CD4-positive, CD25-positive, alpha-beta regulatory T cell (primary cell): ENCODE data around the gene TAP2. TPM values are rescaled to one million over a fixed set of nuclear protein-coding genes. Genes with fewer than 3 reads are reported as not detected.

Source experiments
- ATAC-seq, 2 donors: fragments of 150-1000 bp; cut with Tn5 transposase; one replicate each; pipeline ENCODE4 v1.10.0; 2021; ENCODE audit warnings: low read depth in 2 of 2, moderate number of reproducible peaks in 2 of 2, moderate library complexity in 1 of 2
- DNase-seq, 3 donors: peaks; one replicate each; pipeline versions ENCODE4 v3.0.0 to v3.0.0-alpha.2; 2012 to 2022; ENCODE audit warnings: mixed read lengths in 1 of 3
- H3K27ac ChIP-seq: one replicate; pipeline ENCODE4 v1.7.0; 2013; ENCODE audit warnings: mild to moderate bottlenecking, low read length; ENCODE audit not compliant: insufficient read depth, poor library complexity, severe bottlenecking
- H3K27me3 ChIP-seq: one replicate; pipeline ENCODE4 v1.7.0; 2013; ENCODE audit warnings: low read length; ENCODE audit not compliant: control insufficient read depth, insufficient read depth
- H3K36me3 ChIP-seq: one replicate; pipeline ENCODE4 v1.7.0; 2013; ENCODE audit warnings: mild to moderate bottlenecking, low read length, moderate library complexity; ENCODE audit not compliant: control insufficient read depth, insufficient read depth
- H3K4me1 ChIP-seq: 2 replicates; pipeline ENCODE4 v1.7.0; 2013; ENCODE audit warnings: mild to moderate bottlenecking, low read length; ENCODE audit not compliant: insufficient read depth, control insufficient read depth, poor library complexity, severe bottlenecking
- H3K4me3 ChIP-seq: one replicate; pipeline ENCODE4 v1.7.0; 2013; ENCODE audit warnings: low read depth, mild to moderate bottlenecking, low read length, moderate library complexity
- H3K9me3 ChIP-seq, 2 experiments: 1 replicate in 1 of 2; 2 replicates in 1 of 2; pipeline ENCODE4 v1.7.0; 2013; ENCODE audit warnings: low read length in 2 of 2, mild to moderate bottlenecking in 1 of 2, moderate library complexity in 1 of 2; ENCODE audit not compliant: control insufficient read depth in 2 of 2
- H3K27ac Mint-ChIP-seq, 3 donors: one replicate each; pipeline ENCODE4 v1.8.0; 2020 to 2022; ENCODE audit warnings: mild to moderate bottlenecking in 3 of 3, mixed read lengths in 3 of 3, moderate library complexity in 2 of 3
- H3K27me3 Mint-ChIP-seq: one replicate; pipeline ENCODE4 v1.8.0; 2022; ENCODE audit warnings: mild to moderate bottlenecking, mixed read lengths
- H3K36me3 Mint-ChIP-seq: one replicate; pipeline ENCODE4 v1.8.0; 2020; ENCODE audit warnings: mixed read lengths
- H3K4me1 Mint-ChIP-seq, 4 donors: one replicate each; pipeline ENCODE4 v1.8.0; 2020 to 2022; ENCODE audit warnings: mixed read lengths in 4 of 4, mild to moderate bottlenecking in 1 of 4
- H3K4me3 Mint-ChIP-seq, 4 donors: one replicate each; pipeline ENCODE4 v1.8.0; 2020 to 2022; ENCODE audit warnings: mild to moderate bottlenecking in 4 of 4, mixed read lengths in 4 of 4, moderate library complexity in 3 of 4
- H3K9me3 Mint-ChIP-seq, 7 donors: one replicate each; pipeline ENCODE4 v1.8.0; 2020 to 2022; ENCODE audit warnings: mixed read lengths in 7 of 7, mild to moderate bottlenecking in 3 of 7, moderate library complexity in 2 of 7
- polyA plus RNA-seq, 4 donors: library from polyadenylated mRNA; unstranded; fragments of 300-500 nt; fragmentation: Illumina TruSeq; gene quantifications; one replicate each; pipeline ENCODE4 v1.2.3, GENCODE V29; 2021
- total RNA-seq: library from RNA; stranded (reverse); gene quantifications from one replicate; pipeline ENCODE4 v1.2.3, GENCODE V29; 2022

The TAP2 gene
- total and polyA plus RNA-seq, 5 donors from 2014 or later: 7.2 to 165 (median 36.0) TPM

GRCh38 chr6:32853541-32854375 is 15.2 kb upstream of the TAP2 start, which contains the start of the genes PSMB9 and TAP1:
Gene PSMB9 (plus strand): TSS chr6:32854192. CDS start chr6:32854230, 38 bp downstream.
Gene TAP1 (minus strand): TSS chr6:32853704. CDS start chr6:32853636, 68 bp downstream.
- DNase-seq (peak; percentile 93 to 97 (median 94)), ATAC-seq (peak; percentile 84 to 88)
- H3K36me3 ChIP-seq: peaks cover 46% of the 10 kb centered on the region
- Mint-ChIP-seq H3K27me3 (peaks cover 5% of the 10 kb centered on the region), H3K4me1 (peaks cover 7 to 82% (median 51%) of the 10 kb centered on the region in 4 donors), H3K9me3 (no peaks in the 10 kb centered on the region), H3K4me3 (peak within 1 kb of the TSS; percentile 95 to 100 (median 97)), H3K36me3 (peaks cover 54% of the 10 kb centered on the region), H3K27ac (peak within 1 kb of the TSS; percentile 98 to 100 (median 100))
- H3K4me3 ChIP-seq: peak within 1 kb of the TSS; percentile 99
- peak within 1 kb of the TSS; percentile 98 for H3K27ac ChIP-seq
- peaks cover 77% of the 10 kb centered on the region for H3K4me1 ChIP-seq
- no peaks in the 10 kb centered on the region for H3K27me3 ChIP-seq
- H3K9me3 ChIP-seq: no peaks in the 10 kb centered on the region

- Mint-ChIP-seq H3K4me1 (peaks cover 15 to 82% (median 52%) of the 10 kb centered on the region in 4 donors), H3K4me3 (peak overlapping the region; percentile 95 to 100 (median 97)), H3K27ac (peak overlapping the region; percentile 98 to 100 (median 100)), H3K36me3 (peaks cover 56% of the 10 kb centered on the region), H3K9me3 (no peaks in the 10 kb centered on the region), H3K27me3 (peaks cover 5% of the 10 kb centered on the region)
- Histone ChIP-seq H3K9me3 (no peaks in the 10 kb centered on the region), H3K27me3 (no peaks in the 10 kb centered on the region), H3K4me3 (peak overlapping the region; percentile 99), H3K36me3 (peaks cover 46% of the 10 kb centered on the region), H3K4me1 (peaks cover 80% of the 10 kb centered on the region), H3K27ac (peak overlapping the region; percentile 98)
- DNase-seq (peak; percentile 45 to 50 (median 49)), ATAC-seq (peak; percentile 13 to 21)
Measured at GRCh38 chr6:32852844-32853540, 14.5 kb upstream of the TAP2 start.

GRCh38 chr6:32852018-32852843 is 13.7 kb upstream of the TAP2 start:
- peak overlapping the region; percentile 98 for H3K27ac ChIP-seq
- peak overlapping the region; percentile 95 to 100 (median 97) for H3K4me3 Mint-ChIP-seq

GRCh38 chr6:32851025-32851424 is 12.5 kb upstream of the TAP2 start:
- H3K27me3 Mint-ChIP-seq: peaks cover 5% of the 10 kb centered on the region
- ATAC-seq (no peak), DNase-seq (no peak)
- H3K27ac Mint-ChIP-seq: peak overlapping the region; percentile 9 to 84 (median 74)
- Histone ChIP-seq H3K27ac (peak overlapping the region; percentile 98), H3K4me1 (peaks cover 83% of the 10 kb centered on the region), H3K4me3 (peak overlapping the region; percentile 99), H3K27me3 (no peaks in the 10 kb centered on the region), H3K36me3 (peaks cover 53% of the 10 kb centered on the region), H3K9me3 (no peaks in the 10 kb centered on the region)
- H3K36me3 Mint-ChIP-seq: peaks cover 64% of the 10 kb centered on the region
- H3K9me3 Mint-ChIP-seq: no peaks in the 10 kb centered on the region
- peak overlapping the region; percentile 95 to 100 (median 97) for H3K4me3 Mint-ChIP-seq
- H3K4me1 Mint-ChIP-seq: peaks cover 11 to 82% (median 58%) of the 10 kb centered on the region in 4 donors

More at GRCh38 chr6:32852018-32852843, 13.7 kb upstream of the TAP2 start:
- Histone ChIP-seq H3K36me3 (peaks cover 46% of the 10 kb centered on the region), H3K4me3 (peak overlapping the region; percentile 99), H3K9me3 (no peaks in the 10 kb centered on the region), H3K27me3 (no peaks in the 10 kb centered on the region), H3K4me1 (peaks cover 80% of the 10 kb centered on the region)
- H3K36me3 Mint-ChIP-seq: peaks cover 59% of the 10 kb centered on the region
- peak overlapping the region; percentile 98 to 100 (median 100) for H3K27ac Mint-ChIP-seq
- peaks cover 5% of the 10 kb centered on the region for H3K27me3 Mint-ChIP-seq
- peaks cover 16 to 82% (median 57%) of the 10 kb centered on the region in 4 donors for H3K4me1 Mint-ChIP-seq
- ATAC-seq (no peak), DNase-seq (peak in 1 of 3 donors; percentile 51)
- H3K9me3 Mint-ChIP-seq: no peaks in the 10 kb centered on the region

- peaks cover 6% of the 10 kb centered on the region for H3K27me3 Mint-ChIP-seq
- H3K36me3 Mint-ChIP-seq: peaks cover 75% of the 10 kb centered on the region
- Histone ChIP-seq H3K9me3 (no peaks in the 10 kb centered on the region), H3K36me3 (peaks cover 63% of the 10 kb centered on the region), H3K4me1 (peaks cover 81% of the 10 kb centered on the region), H3K27me3 (no peaks in the 10 kb centered on the region), H3K27ac (peak overlapping the region; percentile 45), H3K4me3 (peak overlapping the region; percentile 94)
- H3K27ac Mint-ChIP-seq: peak overlapping the region; percentile 22 to 100 (median 59)
- ATAC-seq (no peak), DNase-seq (no peak)
- H3K4me3 Mint-ChIP-seq: peak overlapping the region; percentile 96 to 99 (median 98)
- H3K4me1 Mint-ChIP-seq: peaks cover 9 to 75% (median 51%) of the 10 kb centered on the region in 4 donors
- no peaks in the 10 kb centered on the region for H3K9me3 Mint-ChIP-seq
Measured at GRCh38 chr6:32849126-32849525, 10.6 kb upstream of the TAP2 start.

- H3K36me3 ChIP-seq: peaks cover 63% of the 10 kb centered on the region
- H3K4me3 ChIP-seq: peak overlapping the region; percentile 94
- Mint-ChIP-seq H3K27ac (peak overlapping the region; percentile 81 to 100 (median 95)), H3K4me3 (peak overlapping the region; percentile 96 to 99 (median 98)), H3K4me1 (peaks cover 9 to 80% (median 53%) of the 10 kb centered on the region in 4 donors), H3K36me3 (peaks cover 78% of the 10 kb centered on the region), H3K9me3 (no peaks in the 10 kb centered on the region), H3K27me3 (peaks cover 4% of the 10 kb centered on the region)
- peaks cover 90% of the 10 kb centered on the region for H3K4me1 ChIP-seq
- ATAC-seq: no peak
- no peaks in the 10 kb centered on the region for H3K27me3 ChIP-seq
- no peak for DNase-seq
- H3K9me3 ChIP-seq: no peaks in the 10 kb centered on the region
- H3K27ac ChIP-seq: peak overlapping the region; percentile 99
Measured at GRCh38 chr6:32847795-32848194, 9.3 kb upstream of the TAP2 start.

GRCh38 chr6:32847004-32847403 is 8.5 kb upstream of the TAP2 start:
- H3K27ac ChIP-seq: peak overlapping the region; percentile 99
- no peaks in the 10 kb centered on the region for H3K9me3 ChIP-seq
- peaks cover 77% of the 10 kb centered on the region for H3K36me3 Mint-ChIP-seq
- no peaks in the 10 kb centered on the region for H3K9me3 Mint-ChIP-seq
- peaks cover 90% of the 10 kb centered on the region for H3K4me1 ChIP-seq
- H3K27me3 ChIP-seq: no peaks in the 10 kb centered on the region
- peak overlapping the region; percentile 44 to 100 (median 81) for H3K27ac Mint-ChIP-seq
- peaks cover 13 to 80% (median 59%) of the 10 kb centered on the region in 4 donors for H3K4me1 Mint-ChIP-seq
- ATAC-seq (no peak), DNase-seq (no peak)
- H3K27me3 Mint-ChIP-seq: peaks cover 4% of the 10 kb centered on the region
- H3K36me3 ChIP-seq: peaks cover 69% of the 10 kb centered on the region
- H3K4me3 ChIP-seq: peak overlapping the region; percentile 94
- H3K4me3 Mint-ChIP-seq: peak overlapping the region; percentile 96 to 99 (median 98)
